Stimulated activated CD8-positive, alpha-beta memory T cell treated with anti-CD3 and anti-CD28 coated beads, Interleukin-15, amount 100 ng/mL, for 24 hours (primary cell): ENCODE data around the gene TTC39B.
A peak's percentile ranks its signal among the peaks of the same experiment; 100 is the strongest.

Experiments
- DNase-seq: peaks from one replicate; pipeline ENCODE4 v3.0.0-alpha.2; 2020; ENCODE audit warnings: low read depth

The TTC39B gene

GRCh38 chr9:15225564-15226126 is 81.4 kb downstream of the TTC39B start:
- DNase-seq: no peak

GRCh38 chr9:15222313-15222712 is 84.7 kb downstream of the TTC39B start:
- no peak for DNase-seq

GRCh38 chr9:15221746-15222145 is 85.3 kb downstream of the TTC39B start:
- no peak for DNase-seq

GRCh38 chr9:15220658-15221318 is 86.2 kb downstream of the TTC39B start:
- no peak for DNase-seq

- DNase-seq: no peak
Measured at GRCh38 chr9:15219546-15219945, 87.5 kb downstream of the TTC39B start.

GRCh38 chr9:15218994-15219393 is 88.0 kb downstream of the TTC39B start:
- DNase-seq: no peak

- no peak for DNase-seq
Measured at GRCh38 chr9:15213249-15213648, 93.8 kb downstream of the TTC39B start.

- no peak for DNase-seq
Measured at GRCh38 chr9:15211815-15212495, 95.1 kb downstream of the TTC39B start.

- DNase-seq: peak; percentile 7
Measured at GRCh38 chr9:15211160-15211814, 95.7 kb downstream of the TTC39B start.

- no peak for DNase-seq
Measured at GRCh38 chr9:15206903-15207696, 99.9 kb downstream of the TTC39B start.

GRCh38 chr9:15205632-15206420 is 101.2 kb downstream of the TTC39B start:
- no peak for DNase-seq

- DNase-seq: no peak
Measured at GRCh38 chr9:15203581-15203980, 103.4 kb downstream of the TTC39B start.

GRCh38 chr9:15200111-15200510 is 106.9 kb downstream of the TTC39B start:
- no peak for DNase-seq

- DNase-seq: no peak
Measured at GRCh38 chr9:15192856-15193255, 114.2 kb downstream of the TTC39B start.

- no peak for DNase-seq
Measured at GRCh38 chr9:15191378-15191777, 115.6 kb downstream of the TTC39B start.

- DNase-seq: no peak
Measured at GRCh38 chr9:15189481-15189880, 117.5 kb downstream of the TTC39B start.

GRCh38 chr9:15187589-15187988 is 119.4 kb downstream of the TTC39B start:
- DNase-seq: no peak

- no peak for DNase-seq
Measured at GRCh38 chr9:15182730-15183129, 124.3 kb downstream of the TTC39B start.

GRCh38 chr9:15182101-15182551 is 124.9 kb downstream of the TTC39B start:
- DNase-seq: no peak

- no peak for DNase-seq
Measured at GRCh38 chr9:15180124-15180523, 126.9 kb downstream of the TTC39B start.

- DNase-seq: no peak
Measured at GRCh38 chr9:15178631-15179030, 128.4 kb downstream of the TTC39B start.
